GM12872 (cell line): ENCODE data around the gene KIF3A.
A peak's percentile ranks its signal among the peaks of the same experiment; 100 is the strongest.

ENCODE experiments used
- CTCF ChIP-seq: IDR thresholded peaks from 3 replicates; pipeline ENCODE4 v1.5.1; 2011; ENCODE audit warnings: low read depth, mild to moderate bottlenecking, low read length, moderate library complexity; ENCODE audit not compliant: insufficient read depth

Gene KIF3A

DNA sequence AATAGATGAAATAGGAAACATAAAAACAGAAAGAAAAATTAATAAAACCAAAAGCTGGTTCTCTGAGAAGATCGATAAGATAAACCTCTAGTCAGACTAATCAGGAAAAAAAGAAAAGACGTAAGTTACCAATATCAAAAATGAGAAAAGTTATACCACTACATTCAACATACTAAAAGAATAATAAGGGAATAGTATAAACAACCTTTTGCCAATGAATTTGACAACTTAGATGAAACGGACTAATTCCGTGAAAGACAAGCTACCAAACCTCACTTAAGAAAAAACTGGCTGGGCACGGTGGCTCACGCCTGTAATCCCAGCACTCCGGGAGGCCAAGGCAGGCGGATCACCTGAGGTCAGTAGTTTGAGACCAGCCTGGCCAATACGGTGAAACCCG is 7.5 kb downstream of the KIF3A start:
- TF ChIP-seq CTCF, result no peak

DNA sequence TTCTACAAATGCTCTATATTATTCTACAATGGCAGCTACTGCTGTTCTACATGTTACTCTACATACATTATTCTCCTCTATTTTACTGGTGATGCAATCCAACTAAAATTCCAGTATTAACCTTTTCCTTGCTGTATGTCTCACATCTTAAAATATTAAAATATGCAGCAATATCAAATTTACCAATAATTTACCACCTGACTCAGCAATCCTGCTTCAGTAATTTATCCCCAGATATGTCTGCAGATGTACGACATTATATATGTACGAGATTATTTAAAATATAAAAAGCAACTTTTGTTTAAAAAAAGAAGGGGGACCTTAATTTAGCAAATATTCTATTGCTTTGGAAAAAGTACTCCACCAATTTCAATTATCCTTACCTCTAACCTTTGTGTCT is 11.6 kb downstream of the KIF3A start:
- TF ChIP-seq CTCF, result no peak

- no peak for TF ChIP-seq CTCF
Observed at GRCh38 chr5:132718544-132719312, 18.6 kb downstream of the KIF3A start.

- peak; percentile 15; the same call in 1 of the 3 replicates for TF ChIP-seq CTCF
Observed at GRCh38 chr5:132714456-132715307, 22.7 kb downstream of the KIF3A start.

- no peak for TF ChIP-seq CTCF
Observed at GRCh38 chr5:132708645-132709044, 28.7 kb downstream of the KIF3A start.

- TF ChIP-seq CTCF, result no peak
Observed at GRCh38 chr5:132704875-132705274, 32.5 kb downstream of the KIF3A start.

- TF ChIP-seq CTCF, result no peak
Observed at GRCh38 chr5:132695956-132696355, 41.4 kb downstream of the KIF3A start.
